ENCODE measurements around the gene MRPL23. TPM values are rescaled to one million over a fixed set of nuclear protein-coding genes. Genes with fewer than 3 reads are reported as not detected.
A peak's percentile ranks its signal among the peaks of the same experiment; 100 is the strongest.

The MRPL23 gene
- total and polyA plus RNA-seq, 9 of the 15 experiments (the other 6 are each of a cell fraction or from before 2014, with no cell fraction given): 0.44 to 109 (median 37.4) TPM

- peak; percentile 67 to 74 for TF ChIP-seq E2F6 (IDR thresholded peaks at IDR 0.05; ENCODE audit: borderline replicate concordance in 1 of 2, extremely low read depth in 1 of 2, insufficient read depth in 1 of 2, insufficient read length in 1 of 2, low read depth in 1 of 2, low read length in 1 of 2, poor library complexity in 1 of 2, severe bottlenecking in 1 of 2)
- TF ChIP-seq DEAF1 (CRISPR knock-in tag; IDR thresholded peaks at IDR 0.05): no peak
- TF ChIP-seq ZNF282 (CRISPR knock-in tag; IDR thresholded peaks at IDR 0.05): no peak
- no peak for TF ChIP-seq NR2C1 (IDR thresholded peaks at IDR 0.05)
- 0 out of 2 replicates have a peak, but pooled peaks have one; percentile 36 for TF ChIP-seq NR2C1 (tag; IDR thresholded peaks at IDR 0.05)
- no peak for TF ChIP-seq SRSF3 (IDR thresholded peaks at IDR 0.05; ENCODE audit: insufficient read depth, low read length)
- no peak for TF ChIP-seq ZNF23 (CRISPR knock-in tag; IDR thresholded peaks at IDR 0.05)
- TF ChIP-seq STAG1 (CRISPR knock-in tag; IDR thresholded peaks at IDR 0.05; ENCODE audit: borderline replicate concordance): no peak
- peak; percentile 65; the same call in 1 of the 2 replicates for TF ChIP-seq MGA (IDR thresholded peaks at IDR 0.05)
- TF ChIP-seq HMBOX1 (IDR thresholded peaks at IDR 0.05): no peak
- TF ChIP-seq NCOA2 (IDR thresholded peaks at IDR 0.05; ENCODE audit: partially characterized antibody in 2 of 2): no peak
These were observed 20.7 kb upstream of the MRPL23 start (continued) for GRCh38 chr11:1926156-1927025.

Measured in K562 (cell line).